Kasumi-1 (cell line): ENCODE results near the gene CITED2.
"Not testable (repeated sequence)": the region's sequence is repeated elsewhere in the genome, so short reads cannot be mapped to it uniquely, and the experiment has no call there.

Experiments
- DNase-seq, 2 experiments: peaks; one replicate each; lab custom pipeline; 2025; lab: John Stamatoyannopoulos, UW

CITED2 gene

GRCh38 chr6:139364302-139364981 is 10.0 kb downstream of the CITED2 start:
- DNase-seq, result peak; percentile 75 to 80

- not testable (repeated sequence) for DNase-seq
These were observed 10.7 kb downstream of the CITED2 start for GRCh38 chr6:139363797-139364196.

DNA sequence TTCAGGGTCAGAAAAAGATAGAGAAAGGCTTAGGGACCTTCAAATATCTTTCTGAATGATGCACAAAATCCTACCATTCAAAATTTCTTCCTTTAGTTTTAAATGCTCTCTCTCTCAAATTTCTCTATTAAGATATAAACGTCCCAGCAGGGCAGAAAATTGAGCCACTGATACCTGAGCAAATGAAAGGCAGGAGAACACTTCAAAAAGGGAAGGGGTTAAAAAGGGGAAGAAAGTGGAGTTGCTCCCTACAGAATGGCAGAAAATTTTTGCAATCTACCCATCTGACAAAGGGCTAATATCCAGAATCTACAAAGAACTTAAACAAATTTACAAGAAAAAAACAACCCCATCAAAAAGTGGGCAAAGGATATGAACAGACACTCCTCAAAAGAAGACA is 11.3 kb downstream of the CITED2 start:
- DNase-seq, result not testable (repeated sequence)

- peak; percentile 92 to 93 for DNase-seq
These were observed 13.2 kb downstream of the CITED2 start for GRCh38 chr6:139361211-139361610.

DNA sequence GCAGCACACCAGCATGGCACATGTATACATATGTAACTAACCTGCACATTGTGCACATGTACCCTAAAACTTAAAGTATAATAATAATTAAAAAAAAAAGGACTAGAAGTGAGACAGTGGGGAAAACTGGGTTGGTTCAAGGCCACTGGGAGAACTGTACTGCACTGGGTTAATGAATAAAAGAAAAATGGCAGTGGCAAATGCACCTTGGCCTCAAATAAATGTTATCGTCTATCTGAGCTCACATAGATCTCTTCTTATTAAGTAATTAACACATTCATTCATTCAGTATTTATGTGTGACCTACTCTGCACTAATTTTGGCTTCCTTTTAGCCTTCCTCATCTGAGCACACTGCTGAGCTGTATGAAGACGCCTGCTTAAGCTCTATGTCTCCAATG is 17.5 kb downstream of the CITED2 start:
- DNase-seq, result no peak

DNA sequence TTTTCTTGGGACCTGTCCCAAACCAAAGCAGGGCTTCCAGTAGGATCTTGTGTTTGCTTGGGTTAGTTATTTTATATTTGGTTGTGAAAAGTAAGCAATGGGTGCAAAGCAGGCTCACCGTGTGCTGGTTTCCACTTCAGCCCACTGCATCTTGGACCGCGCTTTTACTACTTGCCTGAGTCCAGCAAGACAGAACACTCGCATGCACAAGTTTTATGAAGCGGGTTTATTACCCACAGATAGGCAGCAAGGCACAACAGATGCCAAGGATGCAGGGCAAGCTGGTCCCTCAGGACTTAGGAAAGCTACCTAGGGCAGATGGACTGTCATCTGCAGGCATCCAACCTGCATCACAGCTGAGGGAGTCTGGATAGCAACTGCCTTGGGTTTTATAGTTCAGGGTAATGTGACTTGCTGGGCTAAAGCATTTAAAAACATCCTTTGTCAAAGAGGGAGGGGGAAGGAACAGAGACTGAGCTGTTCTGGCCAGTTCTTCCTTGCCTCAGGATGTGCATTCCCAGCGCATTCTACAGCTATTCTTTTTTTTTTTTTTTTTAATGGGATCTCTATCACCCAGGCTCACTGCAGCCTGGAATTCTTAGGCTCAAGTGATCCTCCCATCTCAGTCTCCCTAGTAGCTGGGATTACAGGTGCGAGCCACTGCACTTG is 18.5 kb downstream of the CITED2 start:
- no peak for DNase-seq

GRCh38 chr6:139355172-139355571 is 19.3 kb downstream of the CITED2 start:
- no peak for DNase-seq

- DNase-seq, result no peak
These were observed 20.3 kb downstream of the CITED2 start for GRCh38 chr6:139354189-139354588.

DNA sequence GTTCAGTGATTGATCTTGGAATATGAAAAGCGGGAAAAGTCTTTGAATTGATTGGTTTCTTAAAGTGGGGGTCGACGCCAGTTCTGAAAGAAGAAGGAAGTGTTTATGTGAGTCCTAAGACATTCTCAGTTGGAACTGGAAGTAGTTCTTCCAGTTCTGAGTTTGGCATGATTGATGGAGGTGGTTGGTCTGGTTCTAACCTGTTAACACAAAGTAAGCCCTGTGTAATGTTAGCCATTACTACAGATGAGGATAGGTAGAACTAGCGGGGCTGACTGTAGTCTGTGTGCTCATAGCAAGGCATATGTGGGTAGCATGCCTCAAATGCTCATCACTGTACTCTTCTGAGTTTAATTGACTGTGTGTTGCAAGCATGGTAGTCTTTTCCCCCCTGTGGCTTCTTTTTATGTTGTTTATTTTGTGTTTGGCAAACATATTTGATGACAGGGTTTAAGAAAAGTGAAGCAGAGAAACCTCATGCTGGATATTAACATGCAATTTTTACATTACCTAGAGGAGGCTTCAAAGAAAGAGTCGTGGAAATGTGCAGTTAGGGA is 24.9 kb downstream of the CITED2 start:
- no peak for DNase-seq

GRCh38 chr6:139346392-139346791 is 28.1 kb downstream of the CITED2 start:
- DNase-seq, result no peak

- no peak for DNase-seq
These were observed 30.1 kb downstream of the CITED2 start for GRCh38 chr6:139344186-139344963.

GRCh38 chr6:139343052-139343750 is 31.2 kb downstream of the CITED2 start:
- peak; percentile 10 to 13 for DNase-seq

- no peak for DNase-seq
These were observed 33.4 kb downstream of the CITED2 start for GRCh38 chr6:139341060-139341459.

DNA sequence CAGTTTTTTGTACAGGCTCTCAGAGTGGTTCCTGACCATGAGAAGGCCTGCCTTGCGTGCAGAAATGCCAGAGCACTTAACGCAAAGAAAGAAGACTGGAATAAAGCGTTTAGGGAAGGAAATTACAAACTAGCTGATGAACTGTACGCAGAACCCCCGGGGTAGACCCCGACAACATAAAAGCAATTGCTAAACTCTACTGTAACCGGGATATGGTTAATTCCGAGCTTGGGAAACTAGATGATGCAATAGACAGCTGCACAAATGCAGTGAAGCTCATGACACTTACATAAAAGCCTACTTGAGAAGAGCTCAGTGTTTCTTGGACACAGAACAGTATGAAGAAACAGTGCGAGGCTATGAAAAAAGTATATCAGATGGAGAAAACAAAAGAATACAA is 35.7 kb downstream of the CITED2 start:
- peak; percentile 81 to 85 for DNase-seq

DNA sequence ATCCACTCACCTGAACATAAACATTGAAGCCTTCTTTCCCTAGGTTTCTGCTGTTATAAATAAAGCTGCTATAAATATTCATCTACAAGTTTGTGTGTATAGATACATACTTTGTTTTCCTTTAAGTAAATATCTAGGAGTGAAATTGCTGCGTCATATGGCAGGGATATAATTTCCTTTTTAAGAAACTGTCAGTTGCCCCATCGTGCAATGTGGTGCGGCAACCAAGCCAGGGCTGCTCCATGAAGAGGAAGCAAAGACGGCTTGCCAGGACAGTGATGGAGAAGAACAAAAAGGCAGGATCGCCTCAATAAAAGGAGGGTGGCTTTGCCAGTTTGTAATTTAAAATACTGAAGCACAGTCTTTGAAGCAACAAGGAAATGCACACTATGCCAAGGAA is 36.6 kb downstream of the CITED2 start:
- peak; percentile 56 to 68 for DNase-seq

DNA sequence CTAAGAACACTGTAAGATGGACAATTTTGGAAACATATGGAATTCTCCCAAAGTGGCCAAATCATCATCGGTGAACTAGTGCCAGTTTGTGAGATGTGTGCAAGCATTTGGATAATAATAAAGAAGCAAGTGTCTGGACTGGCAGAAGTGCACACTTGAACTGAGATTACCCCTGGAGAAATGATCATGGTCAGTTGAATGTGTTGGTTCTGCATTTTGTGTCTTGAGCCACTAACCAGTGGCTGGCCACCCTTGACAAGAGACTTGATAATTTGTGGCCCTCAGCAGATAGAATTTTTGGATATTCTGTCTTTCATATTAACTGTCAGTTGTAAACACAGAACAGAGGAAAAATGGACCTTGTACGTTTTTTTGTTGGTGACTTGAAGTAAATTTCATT is 37.4 kb downstream of the CITED2 start:
- no peak for DNase-seq

GRCh38 chr6:139336488-139336887 is 38.0 kb downstream of the CITED2 start:
- DNase-seq, result no peak

DNA sequence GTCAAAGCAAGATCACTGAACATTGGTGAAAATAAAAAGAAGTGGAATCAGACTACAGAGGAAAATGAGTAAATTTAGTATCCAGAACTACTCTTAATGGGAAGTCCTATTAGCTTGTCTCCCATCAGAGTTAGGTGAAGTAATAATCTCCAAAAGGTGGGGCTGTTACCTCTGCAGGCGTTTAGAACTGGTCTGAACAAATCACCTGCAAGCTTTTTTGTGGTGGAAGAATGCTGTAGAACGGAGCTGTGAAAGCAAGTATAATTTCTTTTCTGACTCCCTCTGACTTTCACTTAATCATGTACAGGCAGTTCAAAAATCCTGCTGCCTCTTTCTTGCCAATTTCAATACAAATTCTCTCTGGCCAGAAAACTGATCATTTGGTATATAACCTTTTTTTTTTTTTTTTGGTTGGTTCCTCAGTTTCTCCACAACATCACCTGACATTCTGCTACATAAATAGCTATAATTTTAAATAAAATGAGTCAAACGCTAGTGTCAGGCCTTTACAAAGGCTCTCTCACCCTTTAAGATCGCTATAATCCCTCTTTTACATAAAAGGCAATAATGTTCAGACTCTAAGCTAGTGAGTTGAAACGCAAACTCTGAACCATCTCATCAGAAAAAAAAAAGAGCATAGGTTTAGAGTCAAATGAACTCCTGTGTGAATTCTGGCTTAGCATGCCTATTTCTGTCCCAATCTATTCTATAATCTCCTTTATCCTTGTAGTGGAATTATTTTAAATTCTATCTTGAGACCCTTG is 38.8 kb downstream of the CITED2 start:
- DNase-seq, result no peak

DNA sequence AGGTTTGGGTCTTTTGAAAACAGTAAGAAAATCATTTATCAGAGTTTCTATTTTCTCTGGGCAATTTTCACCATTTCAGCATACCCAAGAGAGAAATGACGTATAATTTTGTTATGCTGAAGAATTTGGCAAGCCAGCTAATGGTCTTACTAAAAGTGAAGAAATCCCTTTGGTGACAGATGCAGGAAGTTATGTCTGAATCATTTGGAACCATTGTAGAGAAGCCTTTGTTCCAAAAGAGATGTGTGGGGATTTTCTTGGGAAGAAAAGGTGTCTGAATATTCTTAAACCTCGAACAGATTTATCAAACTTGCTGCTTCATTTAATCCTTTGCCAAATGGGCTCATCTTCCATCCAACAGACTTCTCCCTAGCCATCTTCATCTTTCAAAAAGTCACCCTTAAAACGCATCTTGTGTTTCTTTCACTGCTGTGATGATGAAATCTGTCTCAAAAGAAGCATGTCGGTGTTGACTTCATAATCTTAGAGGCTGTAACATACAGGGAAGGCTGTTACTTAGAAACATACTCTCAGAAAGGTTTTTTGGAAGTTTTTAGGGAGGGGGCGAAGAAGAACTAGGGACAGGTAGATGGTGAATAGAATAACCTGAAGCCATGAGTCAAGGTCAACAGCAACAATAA is 39.5 kb downstream of the CITED2 start:
- DNase-seq, result peak; percentile 19 to 29

- DNase-seq, result no peak
These were observed 43.5 kb downstream of the CITED2 start for GRCh38 chr6:139330826-139331500.
